Activated CD4-positive, CD25-positive, alpha-beta regulatory T cell treated with anti-CD3 and anti-CD28 coated beads, Interleukin-2, amount 50 U/mL, for 16 hours (primary cell): Measurements from ENCODE around the gene BRF1.

ENCODE experiments used
- DNase-seq: peaks from one replicate; pipeline ENCODE4 v3.0.0-alpha.2; 2020; ENCODE audit warnings: low read depth, low spot score

Gene BRF1

GRCh38 chr14:105196265-105196960, 104.4 kb downstream of the BRF1 start:
- no peak for DNase-seq

DNA sequence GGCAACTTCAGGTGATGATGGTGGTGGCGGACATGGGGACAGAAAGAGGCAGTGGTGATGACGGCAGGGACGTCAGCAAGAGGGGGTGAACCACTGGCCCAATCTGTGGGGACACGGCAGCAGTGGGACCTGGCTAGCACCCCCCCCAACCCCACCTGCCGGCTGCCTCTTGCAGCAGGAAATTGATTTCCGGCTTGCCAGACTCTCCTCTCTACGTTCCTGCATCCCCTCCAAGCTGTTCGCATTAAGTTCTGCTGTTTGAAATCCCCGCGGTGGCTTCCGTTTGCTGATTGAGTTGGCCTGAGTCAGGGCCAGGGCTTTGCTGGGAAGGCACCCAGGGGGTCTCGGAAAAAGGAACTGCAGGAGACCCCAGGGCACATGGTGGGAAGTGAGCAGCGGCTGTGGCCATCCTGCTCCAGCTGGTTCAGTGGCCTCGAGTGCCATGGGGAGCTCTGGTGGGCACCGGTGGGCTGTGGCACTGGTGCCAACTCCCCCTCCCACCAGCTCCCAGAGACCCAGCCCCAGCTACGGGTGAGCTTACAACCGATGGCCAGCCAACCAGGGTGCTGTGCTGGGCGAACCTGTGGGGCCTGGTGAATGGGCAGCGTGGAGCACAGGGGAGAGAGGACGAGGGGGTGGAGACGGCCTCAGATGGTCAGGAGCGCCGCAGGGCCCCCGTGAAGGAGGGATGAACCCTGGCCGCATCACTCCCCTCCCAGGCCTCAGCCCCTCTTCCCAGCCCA, 105.1 kb downstream of the BRF1 start:
- no peak for DNase-seq

- no peak for DNase-seq
Observed at GRCh38 chr14:105195051-105195450, 105.8 kb downstream of the BRF1 start.

DNA sequence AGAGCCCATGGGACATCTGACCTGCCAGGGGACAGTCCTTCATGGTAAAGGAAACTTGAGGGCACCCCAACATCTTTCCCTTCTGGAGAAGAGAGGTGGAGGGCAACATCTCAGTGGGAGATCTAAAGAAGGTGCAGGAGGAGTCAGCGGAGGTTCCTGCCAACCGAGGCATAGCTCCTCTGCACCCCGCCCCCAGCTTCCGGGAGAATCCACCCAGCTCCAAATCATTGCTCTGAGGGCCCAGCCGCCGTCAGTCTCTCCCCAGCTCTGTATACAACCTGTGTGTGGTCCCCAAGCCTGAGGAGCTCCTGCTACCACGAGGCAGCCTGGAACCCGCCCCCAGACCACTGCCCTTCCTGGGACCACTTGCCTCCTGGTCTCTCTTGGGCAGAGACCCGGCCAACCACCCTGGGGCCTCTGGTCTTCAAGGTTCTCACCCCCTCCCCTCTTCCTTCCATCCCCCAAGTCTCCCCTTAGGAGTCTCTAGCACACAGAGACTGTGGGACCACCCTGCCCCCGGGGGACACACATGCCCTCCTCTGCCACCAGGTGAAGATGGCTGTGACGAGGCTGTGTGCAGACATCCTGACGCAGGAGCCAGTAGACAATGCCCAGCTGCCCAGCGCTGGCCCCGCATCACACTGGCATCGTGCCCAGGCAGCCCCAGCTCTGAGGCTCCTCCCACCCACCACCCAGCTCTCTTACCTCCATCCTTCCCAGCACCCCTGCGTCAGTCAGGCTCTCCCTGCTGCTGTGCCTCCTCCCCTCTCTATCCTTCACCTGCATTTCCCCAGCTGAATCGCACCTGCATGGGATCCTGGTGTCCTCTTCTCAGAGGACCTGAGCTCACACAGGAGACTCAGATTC, 106.7 kb downstream of the BRF1 start:
- DNase-seq = no peak

GRCh38 chr14:105192866-105193731, 107.7 kb downstream of the BRF1 start:
- DNase-seq = no peak

- DNase-seq = no peak
Observed at GRCh38 chr14:105187935-105188524, 112.8 kb downstream of the BRF1 start.

DNA sequence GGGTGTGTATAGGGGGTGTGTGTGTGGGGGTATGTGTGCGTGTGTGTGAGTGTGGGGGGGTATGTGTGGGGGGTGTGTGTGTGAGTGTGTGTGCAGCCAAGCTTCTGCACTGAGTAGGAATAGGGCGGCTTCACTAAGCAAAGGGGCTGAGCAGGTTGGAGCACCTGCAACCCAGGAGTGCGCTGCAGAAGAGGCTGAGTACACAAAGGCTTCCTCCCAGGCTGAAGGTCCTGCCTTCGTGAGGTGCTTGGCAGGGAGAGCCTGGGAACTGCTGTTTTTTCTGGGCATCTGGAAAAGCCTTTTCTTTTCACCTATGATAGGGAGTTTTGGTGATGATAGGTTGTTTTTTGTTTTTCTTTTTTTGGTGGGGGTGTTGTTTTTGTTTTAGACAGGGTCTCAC, 113.7 kb downstream of the BRF1 start:
- no peak for DNase-seq

DNA sequence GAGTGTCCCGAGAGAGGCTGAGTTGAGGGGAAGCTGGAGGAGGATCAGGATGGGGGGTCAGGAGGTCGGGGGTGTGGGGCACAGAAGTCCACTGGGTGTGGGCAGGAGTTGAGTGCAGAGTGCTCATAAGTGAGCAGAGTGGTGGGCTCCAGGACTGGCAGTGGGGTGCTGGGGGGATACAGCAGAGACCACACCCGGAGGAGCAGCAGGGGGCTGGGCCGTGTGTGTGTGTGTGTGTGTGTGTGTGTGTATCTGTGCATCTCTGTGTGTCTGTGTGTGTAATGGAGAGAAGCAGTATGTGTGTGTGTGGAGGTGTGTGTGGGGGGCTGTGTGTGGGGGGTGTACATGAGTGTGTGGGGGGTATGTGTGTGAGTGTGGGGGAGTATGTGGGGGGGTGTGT, 114.8 kb downstream of the BRF1 start:
- no peak for DNase-seq

DNA sequence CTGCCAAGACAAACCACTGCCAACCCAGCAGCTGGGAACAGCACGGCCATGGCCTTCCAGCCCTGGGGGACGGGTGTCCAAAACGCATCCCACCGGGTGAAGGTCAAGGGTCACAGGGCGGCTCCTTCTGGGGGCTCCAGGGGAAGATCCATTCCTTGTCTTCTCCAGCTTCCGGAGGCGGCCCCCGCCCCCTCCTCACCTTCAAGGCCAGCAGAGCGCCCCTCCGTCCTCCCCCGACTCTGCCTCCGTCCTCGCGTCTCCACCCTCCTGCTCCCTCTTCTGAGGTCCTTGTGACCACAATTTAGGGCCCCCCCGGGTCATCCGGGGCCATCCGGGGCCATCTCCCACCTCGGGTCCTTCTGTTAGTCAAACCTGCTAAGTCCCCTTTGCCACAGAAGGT, 115.8 kb downstream of the BRF1 start:
- no peak for DNase-seq

- DNase-seq = no peak
Observed at GRCh38 chr14:105184461-105184860, 116.3 kb downstream of the BRF1 start.

GRCh38 chr14:105182296-105183020, 118.3 kb downstream of the BRF1 start:
- DNase-seq = no peak

DNA sequence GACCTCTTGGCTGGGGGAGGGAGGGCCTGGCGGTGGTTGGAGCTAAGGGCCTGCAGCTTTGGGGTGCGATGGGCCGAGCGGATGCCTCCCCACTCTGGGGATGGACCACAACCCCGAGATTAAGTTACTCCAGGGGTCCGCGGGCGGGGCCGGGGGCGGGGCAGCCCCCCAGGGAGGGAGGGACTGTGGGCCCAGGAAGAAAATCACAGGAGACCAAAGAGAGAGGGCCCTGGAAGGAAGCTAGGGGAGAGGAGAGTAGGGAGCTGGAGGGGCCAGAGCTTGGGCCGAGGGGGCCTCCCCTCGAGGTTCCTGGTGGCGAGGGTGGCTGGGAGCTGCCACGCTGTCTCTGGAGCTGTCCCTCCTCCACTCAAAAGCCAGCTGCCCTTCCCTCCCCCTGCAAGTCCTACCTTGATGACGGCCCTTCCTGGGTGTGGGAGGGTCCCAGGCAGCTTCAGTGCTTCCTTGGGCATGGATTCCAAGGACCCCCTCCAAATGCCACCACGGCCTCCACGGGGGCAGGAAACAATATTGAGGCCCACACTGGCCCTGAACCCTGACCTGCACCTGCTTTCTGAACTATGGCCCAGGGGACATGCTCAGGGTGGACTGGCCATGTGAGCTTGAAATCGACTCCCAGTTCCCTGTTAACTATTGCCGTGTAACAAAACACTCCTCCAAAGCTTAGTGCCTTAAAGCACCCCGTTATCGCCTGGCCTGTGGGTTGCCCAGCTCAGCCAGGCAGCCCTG, 119.1 kb downstream of the BRF1 start:
- DNase-seq = no peak

GRCh38 chr14:105180592-105181548, 119.9 kb downstream of the BRF1 start, which contains the start of gene NUDT14:
NUDT14 (minus strand) TSS chr14:105181312; CDS start chr14:105181209, 103 bp downstream.
- DNase-seq = peak; percentile 75

GRCh38 chr14:105179191-105179590, 121.6 kb downstream of the BRF1 start:
- no peak for DNase-seq

DNA sequence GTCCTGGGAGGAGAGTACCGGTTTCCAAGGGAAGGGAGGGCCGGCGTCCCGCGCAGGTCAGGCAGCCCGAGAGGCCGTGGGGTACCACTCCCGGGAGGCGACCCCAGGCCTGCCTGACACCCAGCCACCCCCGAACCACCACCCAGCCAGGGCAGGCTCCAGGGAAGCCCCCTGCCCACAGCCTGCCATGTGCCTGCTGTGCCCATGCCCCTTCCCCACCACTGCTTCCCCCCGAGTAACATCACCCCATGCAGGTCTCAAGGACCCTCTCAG, 122.0 kb downstream of the BRF1 start:
- DNase-seq = no peak

DNA sequence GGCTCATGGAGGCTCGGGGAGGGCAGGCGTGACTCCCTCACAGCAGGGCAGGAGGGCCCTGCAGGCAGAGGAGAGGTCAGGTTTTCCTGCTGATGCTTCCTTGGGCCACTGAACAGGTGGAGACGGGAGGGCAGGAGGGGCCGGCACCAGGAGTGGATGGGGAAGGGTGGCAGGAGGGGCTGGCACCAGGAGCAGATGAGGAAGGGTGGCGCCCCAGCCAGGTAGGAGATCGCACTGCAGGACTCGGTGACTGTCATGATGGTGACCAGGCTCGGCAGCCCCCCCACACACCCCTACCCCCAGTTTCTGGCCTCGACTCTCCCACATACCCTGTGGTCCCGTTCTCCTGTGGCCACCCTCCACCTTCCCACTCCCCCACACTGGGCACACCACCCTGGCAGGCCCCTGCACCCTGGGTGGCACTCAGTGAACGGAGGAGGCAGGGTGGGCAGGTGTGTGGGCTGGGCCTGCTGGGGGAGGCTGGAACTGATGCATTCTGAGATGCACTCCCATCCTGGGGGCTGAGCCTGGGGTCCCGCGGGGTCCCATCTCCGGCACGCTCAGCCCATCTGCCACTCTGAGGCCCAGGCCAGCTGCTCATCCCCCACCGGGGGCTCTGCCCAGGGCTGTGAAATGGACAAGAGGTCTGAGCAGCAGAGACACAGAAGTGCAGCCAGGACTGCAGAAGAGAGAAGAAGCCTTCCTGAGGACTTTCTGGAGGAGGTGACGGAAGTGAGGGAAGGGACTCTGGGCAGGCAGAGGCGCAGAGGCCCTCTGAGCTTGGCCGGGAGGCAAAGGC, 122.5 kb downstream of the BRF1 start:
- DNase-seq = no peak

DNA sequence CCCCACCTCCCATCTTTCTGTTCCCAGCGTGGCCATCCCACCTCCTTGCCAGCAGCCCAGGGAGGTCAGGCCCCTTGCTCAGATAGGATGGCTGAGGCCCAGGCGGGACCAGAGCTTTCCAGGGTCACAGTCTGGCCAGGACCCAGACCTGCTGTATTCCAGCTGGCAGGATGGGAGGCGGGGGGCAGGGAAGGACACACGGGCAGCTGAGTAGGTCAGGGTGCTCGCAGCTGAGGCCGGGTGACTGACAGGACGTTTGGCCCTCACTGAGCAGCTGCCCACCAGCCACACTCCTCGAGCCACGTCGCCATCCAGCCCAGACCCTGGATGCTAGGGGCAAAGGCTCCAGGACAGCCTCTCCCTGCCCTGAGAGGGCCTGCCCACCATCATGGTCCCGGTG, 123.7 kb downstream of the BRF1 start:
- no peak for DNase-seq

DNA sequence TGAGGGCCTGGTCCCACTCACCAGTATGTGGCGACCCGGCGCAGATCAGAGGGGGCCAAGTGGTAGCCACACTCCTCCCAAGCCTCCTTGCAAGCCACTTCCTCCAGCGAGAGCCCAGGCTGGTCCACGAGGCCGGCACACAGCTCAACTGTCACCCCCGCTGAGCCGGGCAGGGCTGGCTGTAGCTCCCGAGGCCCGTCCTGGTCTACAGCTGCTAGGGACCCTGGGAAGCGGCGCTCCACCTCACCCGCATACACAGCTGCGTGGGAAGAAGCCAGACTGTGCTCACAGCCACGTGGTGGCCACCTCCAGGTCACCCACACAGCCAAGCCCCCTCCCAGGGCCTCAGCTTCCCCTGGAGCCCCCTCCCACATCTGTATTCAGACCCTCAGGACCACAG, 124.3 kb downstream of the BRF1 start:
- no peak for DNase-seq
